Activated T-helper 17 cell treated with anti-CD3 and anti-CD28 coated beads, Interleukin-2, amount 50 U/mL, for 72 hours (primary cell): ENCODE data around the gene ZMYND8. TPM values are rescaled to one million over a fixed set of nuclear protein-coding genes. Genes with fewer than 3 reads are reported as not detected.
A peak's percentile ranks its signal among the peaks of the same experiment; 100 is the strongest.
"Not testable (repeated sequence)": the region's sequence is repeated elsewhere in the genome, so short reads cannot be mapped to it uniquely, and the experiment has no call there.

ENCODE experiments used
- ATAC-seq: fragments of 150-1000 bp; cut with Tn5 transposase; replicated peaks from 2 replicates; pipeline ENCODE4 v1.10.0; 2021; ENCODE audit warnings: mild to moderate bottlenecking, moderate library complexity
- H3K27ac Mint-ChIP-seq: one replicate; pipeline ENCODE4 v1.8.0; 2022; ENCODE audit warnings: mixed read lengths
- H3K27me3 Mint-ChIP-seq: one replicate; pipeline ENCODE4 v1.8.0; 2022; ENCODE audit warnings: mixed read lengths
- H3K36me3 Mint-ChIP-seq: one replicate; pipeline ENCODE4 v1.8.0; 2022; ENCODE audit warnings: low read depth, mild to moderate bottlenecking, mixed read lengths
- H3K4me1 Mint-ChIP-seq: one replicate; pipeline ENCODE4 v1.8.0; 2022; ENCODE audit warnings: mixed read lengths
- H3K4me3 Mint-ChIP-seq: one replicate; pipeline ENCODE4 v1.8.0; 2022; ENCODE audit warnings: mild to moderate bottlenecking, mixed read lengths
- H3K9me3 Mint-ChIP-seq: one replicate; pipeline ENCODE4 v1.8.0; 2022; ENCODE audit warnings: mixed read lengths
- total RNA-seq, 2 donors: library from RNA; stranded (reverse); gene quantifications; one replicate each; pipeline ENCODE4 v1.2.3, GENCODE V29; 2022

Gene ZMYND8
- total RNA-seq, 2 donors from 2014 or later: 35.3 to 39.4 TPM

GRCh38 chr20:47290008-47290407, 66.5 kb downstream of the ZMYND8 start:
- Mint-ChIP-seq H3K36me3 (peaks cover 96% of the 10 kb centered on the region), H3K27ac (no peak overlapping the region), H3K4me3 (no peak overlapping the region), H3K27me3 (no peaks in the 10 kb centered on the region), H3K4me1 (peaks cover 5% of the 10 kb centered on the region), H3K9me3 (no peaks in the 10 kb centered on the region)
- no peak for ATAC-seq

DNA sequence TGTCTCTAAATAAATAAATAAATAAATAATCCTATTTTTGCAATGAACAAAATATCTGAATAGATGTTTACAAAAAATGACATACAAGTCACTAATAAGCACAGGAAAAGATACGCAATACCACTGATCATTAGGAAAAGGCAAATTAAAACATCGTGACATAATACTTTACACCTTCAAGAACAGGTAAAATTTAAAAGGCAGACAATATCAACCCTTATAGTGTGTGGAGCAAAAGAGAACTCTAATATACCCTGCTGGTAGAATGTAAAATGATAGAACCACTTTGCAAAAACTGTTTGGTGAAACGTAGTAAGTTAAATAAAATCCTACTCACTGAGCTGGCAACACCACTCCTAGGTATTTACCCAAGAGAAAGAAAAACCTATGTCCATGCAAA, 67.4 kb downstream of the ZMYND8 start:
- Mint-ChIP-seq H3K27me3 (no peaks in the 10 kb centered on the region), H3K4me3 (no peak overlapping the region), H3K4me1 (peaks cover 5% of the 10 kb centered on the region), H3K36me3 (peaks cover 96% of the 10 kb centered on the region), H3K9me3 (no peaks in the 10 kb centered on the region), H3K27ac (no peak overlapping the region)
- no peak for ATAC-seq

GRCh38 chr20:47288530-47288929, 68.0 kb downstream of the ZMYND8 start:
- not testable (repeated sequence) for ATAC-seq, H3K27ac Mint-ChIP-seq, H3K4me3 Mint-ChIP-seq, H3K27me3 Mint-ChIP-seq, H3K4me1 Mint-ChIP-seq, H3K9me3 Mint-ChIP-seq
- peaks cover 96% of the 10 kb centered on the region for H3K36me3 Mint-ChIP-seq

- Mint-ChIP-seq H3K27me3 (no peaks in the 10 kb centered on the region), H3K4me3 (no peak overlapping the region), H3K36me3 (peaks cover 96% of the 10 kb centered on the region), H3K9me3 (no peaks in the 10 kb centered on the region), H3K27ac (peak overlapping the region; percentile 37), H3K4me1 (peaks cover 5% of the 10 kb centered on the region)
- no peak for ATAC-seq
These were observed 68.8 kb downstream of the ZMYND8 start for GRCh38 chr20:47287609-47288144.

GRCh38 chr20:47286681-47287080, 69.8 kb downstream of the ZMYND8 start:
- ATAC-seq: no peak
- H3K4me3 Mint-ChIP-seq: no peak overlapping the region
- no peaks in the 10 kb centered on the region for H3K27me3 Mint-ChIP-seq
- peaks cover 5% of the 10 kb centered on the region for H3K4me1 Mint-ChIP-seq
- peaks cover 96% of the 10 kb centered on the region for H3K36me3 Mint-ChIP-seq
- no peak overlapping the region for H3K27ac Mint-ChIP-seq
- H3K9me3 Mint-ChIP-seq: no peaks in the 10 kb centered on the region

GRCh38 chr20:47285189-47285588, 71.3 kb downstream of the ZMYND8 start:
- H3K27ac Mint-ChIP-seq: no peak overlapping the region
- H3K4me1 Mint-ChIP-seq: peaks cover 10% of the 10 kb centered on the region
- ATAC-seq: no peak
- H3K4me3 Mint-ChIP-seq: no peak overlapping the region
- H3K27me3 Mint-ChIP-seq: no peaks in the 10 kb centered on the region
- no peaks in the 10 kb centered on the region for H3K9me3 Mint-ChIP-seq
- peaks cover 96% of the 10 kb centered on the region for H3K36me3 Mint-ChIP-seq

- Mint-ChIP-seq H3K27me3 (no peaks in the 10 kb centered on the region), H3K4me1 (peaks cover 10% of the 10 kb centered on the region), H3K9me3 (no peaks in the 10 kb centered on the region), H3K36me3 (peaks cover 96% of the 10 kb centered on the region), H3K4me3 (no peak overlapping the region), H3K27ac (peak overlapping the region; percentile 59)
- no peak for ATAC-seq
These were observed 72.1 kb downstream of the ZMYND8 start for GRCh38 chr20:47284373-47284772.

- Mint-ChIP-seq H3K27ac (no peak overlapping the region), H3K4me1 (peaks cover 11% of the 10 kb centered on the region), H3K4me3 (no peak overlapping the region), H3K9me3 (no peaks in the 10 kb centered on the region), H3K27me3 (no peaks in the 10 kb centered on the region), H3K36me3 (peaks cover 96% of the 10 kb centered on the region)
- no peak for ATAC-seq
These were observed 73.1 kb downstream of the ZMYND8 start for GRCh38 chr20:47283411-47283810.

- Mint-ChIP-seq H3K4me3 (no peak overlapping the region), H3K27me3 (no peaks in the 10 kb centered on the region), H3K36me3 (peaks cover 96% of the 10 kb centered on the region), H3K27ac (no peak overlapping the region), H3K4me1 (peaks cover 16% of the 10 kb centered on the region), H3K9me3 (no peaks in the 10 kb centered on the region)
- ATAC-seq: no peak
These were observed 73.6 kb downstream of the ZMYND8 start for GRCh38 chr20:47282864-47283263.

DNA sequence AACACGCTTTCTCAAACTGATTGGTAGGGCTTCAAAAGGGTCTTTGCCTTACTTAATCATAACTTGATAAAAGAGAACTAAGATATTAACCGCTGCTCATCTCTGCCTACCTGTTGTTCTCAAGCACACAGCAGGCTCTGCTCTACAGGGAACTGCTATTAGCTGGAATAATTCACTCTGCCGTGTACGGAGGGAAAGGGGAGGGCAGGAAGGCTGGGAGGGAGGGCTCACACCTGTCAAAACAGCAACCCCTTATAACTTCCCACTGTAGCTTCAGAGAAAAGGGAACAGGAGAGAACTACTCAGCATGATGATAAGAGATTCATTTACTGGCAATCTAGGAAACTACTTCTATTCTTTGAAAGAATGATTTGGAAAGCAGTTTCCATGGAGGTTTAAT, 75.1 kb downstream of the ZMYND8 start:
- H3K4me3 Mint-ChIP-seq: no peak overlapping the region
- peaks cover 95% of the 10 kb centered on the region for H3K36me3 Mint-ChIP-seq
- ATAC-seq: no peak
- H3K4me1 Mint-ChIP-seq: peaks cover 22% of the 10 kb centered on the region
- H3K9me3 Mint-ChIP-seq: no peaks in the 10 kb centered on the region
- H3K27ac Mint-ChIP-seq: peak overlapping the region; percentile 76
- no peaks in the 10 kb centered on the region for H3K27me3 Mint-ChIP-seq

- Mint-ChIP-seq H3K4me1 (peaks cover 22% of the 10 kb centered on the region), H3K4me3 (no peak overlapping the region), H3K27ac (peak overlapping the region; percentile 76), H3K27me3 (no peaks in the 10 kb centered on the region), H3K9me3 (no peaks in the 10 kb centered on the region), H3K36me3 (peaks cover 99% of the 10 kb centered on the region)
- no peak for ATAC-seq
These were observed 75.8 kb downstream of the ZMYND8 start for GRCh38 chr20:47280668-47281067.

- Mint-ChIP-seq H3K4me3 (no peak overlapping the region), H3K27me3 (no peaks in the 10 kb centered on the region), H3K36me3 (peaks cover 99% of the 10 kb centered on the region), H3K9me3 (no peaks in the 10 kb centered on the region), H3K27ac (peak overlapping the region; percentile 76), H3K4me1 (peaks cover 22% of the 10 kb centered on the region)
- no peak for ATAC-seq
These were observed 76.3 kb downstream of the ZMYND8 start for GRCh38 chr20:47280228-47280627.

DNA sequence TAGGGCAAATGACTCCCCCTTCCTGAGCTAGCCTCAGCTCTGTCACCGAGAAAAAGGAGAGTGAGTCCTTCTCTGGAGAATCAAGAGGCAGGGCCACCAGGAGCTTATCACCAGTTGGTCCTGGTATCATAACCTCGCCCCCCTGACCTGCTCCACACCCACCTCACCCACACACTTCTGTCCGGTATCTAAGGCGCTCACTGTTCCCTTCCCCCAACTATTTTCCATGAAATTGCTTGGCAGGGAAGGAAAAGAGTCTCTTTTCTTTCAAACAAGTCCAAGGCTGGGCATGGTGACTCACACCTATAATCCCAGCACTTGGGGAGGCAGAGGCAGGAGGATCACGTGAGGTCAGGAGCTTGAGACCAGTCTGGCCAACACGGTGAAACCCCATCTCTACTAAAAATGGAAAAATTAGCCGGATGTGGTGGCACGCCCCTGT, 77.6 kb downstream of the ZMYND8 start:
- H3K9me3 Mint-ChIP-seq: no peaks in the 10 kb centered on the region
- no peak overlapping the region for H3K27ac Mint-ChIP-seq
- peaks cover 30% of the 10 kb centered on the region for H3K4me1 Mint-ChIP-seq
- no peak for ATAC-seq
- H3K27me3 Mint-ChIP-seq: no peaks in the 10 kb centered on the region
- H3K4me3 Mint-ChIP-seq: no peak overlapping the region
- peaks cover 97% of the 10 kb centered on the region for H3K36me3 Mint-ChIP-seq

- peaks cover 37% of the 10 kb centered on the region for H3K4me1 Mint-ChIP-seq
- not testable (repeated sequence) for H3K9me3 Mint-ChIP-seq, ATAC-seq, H3K4me3 Mint-ChIP-seq, H3K27me3 Mint-ChIP-seq
- peak overlapping the region; percentile 81 for H3K27ac Mint-ChIP-seq
- H3K36me3 Mint-ChIP-seq: peaks cover 97% of the 10 kb centered on the region
These were observed 79.0 kb downstream of the ZMYND8 start for GRCh38 chr20:47277535-47277872.

- Mint-ChIP-seq H3K36me3 (peaks cover 97% of the 10 kb centered on the region), H3K9me3 (no peaks in the 10 kb centered on the region), H3K27ac (peak overlapping the region; percentile 96), H3K27me3 (no peaks in the 10 kb centered on the region), H3K4me3 (no peak overlapping the region), H3K4me1 (peaks cover 38% of the 10 kb centered on the region)
- no peak for ATAC-seq
These were observed 79.5 kb downstream of the ZMYND8 start for GRCh38 chr20:47276851-47277534.
